OCI-LY1 (cell line): Measurements from ENCODE around the gene HPS1.

Source experiments
- H2AFZ ChIP-seq: fragments of 200-600 bp; sonication (generic), shearing (Covaris generic); 2 replicates; pipeline ENCODE4 v1.6.0; 2014; ENCODE audit warnings: antibody characterized with exemption, mild to moderate bottlenecking, low read length
- H3F3A ChIP-seq: fragments of 200-600 bp; sonication (generic), shearing (Covaris generic); 2 replicates; pipeline ENCODE4 v1.6.0; 2014; ENCODE audit warnings: mild to moderate bottlenecking, antibody characterized with exemption, low read length, moderate library complexity; ENCODE audit not compliant: insufficient read depth
- H3K27ac ChIP-seq: fragments of 200-600 bp; sonication (generic); 2 replicates; pipeline ENCODE4 v1.5.1; 2014; ENCODE audit warnings: low read length, mixed run types, mild to moderate bottlenecking, low read depth; ENCODE audit not compliant: poor library complexity, severe bottlenecking
- H3K27me3 ChIP-seq: fragments of 200-600 bp; sonication (generic); 2 replicates; pipeline ENCODE4 v1.6.0; 2014; ENCODE audit warnings: antibody characterized with exemption, mild to moderate bottlenecking, low read length, moderate library complexity; ENCODE audit not compliant: insufficient read depth
- H3K36me3 ChIP-seq: fragments of 200-600 bp; sonication (generic); 2 replicates; pipeline ENCODE4 v1.6.1; 2014; ENCODE audit warnings: mild to moderate bottlenecking, antibody characterized with exemption, low read length, moderate library complexity, mixed read lengths; ENCODE audit not compliant: insufficient read depth
- H3K4me1 ChIP-seq: fragments of 200-600 bp; sonication (generic); 2 replicates; pipeline ENCODE4 v1.5.1; 2014; ENCODE audit warnings: mild to moderate bottlenecking, low read length, moderate library complexity; ENCODE audit not compliant: insufficient read depth, severe bottlenecking
- H3K4me2 ChIP-seq: fragments of 200-600 bp; sonication (generic), shearing (Covaris generic); 2 replicates; pipeline ENCODE4 v1.6.1; 2014; ENCODE audit warnings: low read length
- H3K4me3 ChIP-seq: fragments of 200-600 bp; sonication (generic); 2 replicates; pipeline ENCODE4 v1.5.1; 2014; ENCODE audit warnings: low read length, low read depth, mild to moderate bottlenecking, mixed read lengths; ENCODE audit not compliant: poor library complexity, severe bottlenecking
- H3K79me2 ChIP-seq: fragments of 200-600 bp; shearing (Covaris generic); 2 replicates; pipeline ENCODE4 v1.6.1; 2016; ENCODE audit warnings: mixed run types, low read length, mixed read lengths; ENCODE audit not compliant: insufficient read depth
- H3K9ac ChIP-seq: fragments of 200-600 bp; sonication (generic), shearing (Covaris generic); 2 replicates; pipeline ENCODE4 v1.6.1; 2014; ENCODE audit warnings: mild to moderate bottlenecking, low read length, mixed read lengths
- H3K9me2 ChIP-seq: fragments of 200-600 bp; sonication (generic), shearing (Covaris generic); 2 replicates; pipeline ENCODE4 v1.6.1; 2014; ENCODE audit warnings: low read depth, mild to moderate bottlenecking, low read length, mixed read lengths
- H3K9me3 ChIP-seq: fragments of 200-600 bp; shearing (Covaris generic); 2 replicates; pipeline ENCODE4 v1.6.1; 2014; ENCODE audit warnings: low read length, mixed read lengths
- H4K20me1 ChIP-seq: fragments of 200-600 bp; sonication (generic), shearing (Covaris generic); 2 replicates; pipeline ENCODE4 v1.6.0; 2016; ENCODE audit warnings: mild to moderate bottlenecking, low read length; ENCODE audit not compliant: insufficient read depth
- CTCF ChIP-seq: fragments of 200-600 bp; sonication (generic), shearing (Covaris generic); IDR thresholded peaks from 2 replicates; pipeline ENCODE4 v1.5.1; 2017; ENCODE audit warnings: mild to moderate bottlenecking, antibody characterized with exemption, low read length, moderate library complexity, mixed read lengths
- EZH2 ChIP-seq: fragments of 200-600 bp; sonication (generic), shearing (Covaris generic); IDR thresholded peaks from 2 replicates; pipeline ENCODE4 v1.8.0; 2017; ENCODE audit warnings: borderline replicate concordance, mixed run types, mild to moderate bottlenecking, antibody characterized with exemption, low read length, moderate library complexity, mixed read lengths

The HPS1 gene

GRCh38 chr10:98432330-98432729, 14.4 kb downstream of the HPS1 start:
- no peaks in the 10 kb centered on the region for H4K20me1 ChIP-seq
- peaks cover 60% of the 10 kb centered on the region for H3K36me3 ChIP-seq
- H3K27ac ChIP-seq: no peak overlapping the region
- no peaks in the 10 kb centered on the region for H3F3A ChIP-seq
- H3K4me1 ChIP-seq: no peaks in the 10 kb centered on the region
- H3K27me3 ChIP-seq: no peaks in the 10 kb centered on the region
- H3K79me2 ChIP-seq: no peaks in the 10 kb centered on the region
- H3K4me3 ChIP-seq: no peak overlapping the region
- no peaks in the 10 kb centered on the region for H3K9me3 ChIP-seq
- no peak overlapping the region for H2AFZ ChIP-seq
- no peak overlapping the region for H3K9ac ChIP-seq
- H3K9me2 ChIP-seq: no peaks in the 10 kb centered on the region
- no peak overlapping the region for H3K4me2 ChIP-seq
- TF ChIP-seq CTCF (no peak), EZH2 (no peak)

- Histone ChIP-seq H4K20me1 (no peaks in the 10 kb centered on the region), H2AFZ (no peak overlapping the region), H3K9ac (no peak overlapping the region), H3K4me3 (no peak overlapping the region), H3K9me3 (no peaks in the 10 kb centered on the region), H3K4me2 (no peak overlapping the region), H3K36me3 (peaks cover 60% of the 10 kb centered on the region), H3K79me2 (no peaks in the 10 kb centered on the region), H3K27me3 (no peaks in the 10 kb centered on the region), H3K4me1 (no peaks in the 10 kb centered on the region), H3K27ac (no peak overlapping the region), H3K9me2 (no peaks in the 10 kb centered on the region), H3F3A (no peaks in the 10 kb centered on the region)
- TF ChIP-seq EZH2 (no peak), CTCF (no peak)
Measured at GRCh38 chr10:98431016-98431415, 15.7 kb downstream of the HPS1 start.

GRCh38 chr10:98430427-98430826, 16.3 kb downstream of the HPS1 start:
- no peaks in the 10 kb centered on the region for H3K27me3 ChIP-seq
- no peaks in the 10 kb centered on the region for H3K9me3 ChIP-seq
- H2AFZ ChIP-seq: no peak overlapping the region
- no peaks in the 10 kb centered on the region for H3K4me1 ChIP-seq
- no peak for TF ChIP-seq EZH2
- no peak for TF ChIP-seq CTCF
- no peaks in the 10 kb centered on the region for H4K20me1 ChIP-seq
- H3K27ac ChIP-seq: no peak overlapping the region
- no peaks in the 10 kb centered on the region for H3F3A ChIP-seq
- peaks cover 55% of the 10 kb centered on the region for H3K36me3 ChIP-seq
- no peak overlapping the region for H3K4me3 ChIP-seq
- H3K4me2 ChIP-seq: no peak overlapping the region
- H3K9ac ChIP-seq: no peak overlapping the region
- H3K79me2 ChIP-seq: no peaks in the 10 kb centered on the region
- no peaks in the 10 kb centered on the region for H3K9me2 ChIP-seq
